HG02852 (cell line): ENCODE data around the gene WDR91.

ENCODE experiments used
- ATAC-seq: cut with Tn5 transposase; IDR thresholded peaks from one replicate; pipeline ENCODE4 v1.9.1; 2021; ENCODE audit warnings: mild to moderate bottlenecking, moderate library complexity; ENCODE audit not compliant: unreplicated experiment

Gene WDR91

GRCh38 chr7:135211179-135211945 lies at the start of gene WDR91:
WDR91 (minus strand) TSS chr7:135211526; CDS start chr7:135211502, 24 bp downstream.
- ATAC-seq, result peak; percentile 80

GRCh38 chr7:135260470-135260869 lies 49.1 kb upstream of the WDR91 start:
- no peak for ATAC-seq

GRCh38 chr7:135259702-135260101 lies 48.4 kb upstream of the WDR91 start:
- no peak for ATAC-seq

GRCh38 chr7:135258585-135258984 lies 47.3 kb upstream of the WDR91 start:
- ATAC-seq, result no peak

- no peak for ATAC-seq
Observed at GRCh38 chr7:135257790-135258189, 46.5 kb upstream of the WDR91 start.

GRCh38 chr7:135253851-135254771 lies 42.8 kb upstream of the WDR91 start:
- ATAC-seq, result no peak

DNA sequence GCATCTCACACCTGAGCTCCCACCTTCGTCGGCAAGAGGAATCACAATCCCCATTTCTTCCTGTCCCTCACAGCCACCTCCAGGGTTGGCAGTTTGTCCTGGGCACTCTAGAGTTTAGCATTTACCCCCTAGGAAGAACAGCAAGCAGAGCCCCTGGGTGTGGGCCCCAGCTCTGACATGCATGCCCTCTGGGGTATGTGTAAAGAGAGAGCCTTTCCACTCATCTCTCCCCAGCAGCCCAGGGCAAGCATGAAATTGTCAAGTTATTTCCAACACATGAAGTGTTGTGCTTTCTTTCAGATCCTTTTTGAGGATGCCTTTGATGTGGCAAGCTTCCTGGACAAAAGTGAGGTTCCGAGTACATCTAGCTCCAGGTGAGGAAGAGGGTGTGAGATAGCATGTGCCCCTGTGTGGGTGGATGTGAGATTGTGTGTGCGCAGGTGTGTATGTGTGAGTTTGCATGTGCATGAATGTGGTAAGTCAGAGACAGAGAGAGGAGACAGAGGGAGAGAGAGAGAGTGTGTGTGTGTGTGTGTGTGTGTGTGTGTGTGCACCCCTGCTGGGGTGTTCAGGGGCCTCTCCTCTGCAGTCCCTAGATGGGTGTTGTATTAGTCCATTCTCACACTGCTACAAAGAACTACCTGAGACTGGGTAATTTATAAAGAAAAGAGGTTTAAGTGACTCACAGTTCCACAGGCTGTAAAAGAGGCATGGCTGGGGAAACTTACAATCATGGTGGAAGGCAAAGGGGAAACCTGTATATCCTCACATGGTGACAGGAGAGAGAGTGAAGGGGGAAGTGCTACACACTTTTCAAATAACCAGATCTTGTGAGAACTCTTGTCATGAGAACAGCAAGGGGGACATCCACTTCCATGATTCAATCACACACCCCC lies 40.4 kb upstream of the WDR91 start:
- ATAC-seq, result peak; percentile 51

GRCh38 chr7:135248546-135248945 lies 37.2 kb upstream of the WDR91 start:
- no peak for ATAC-seq

- no peak for ATAC-seq
Observed at GRCh38 chr7:135247746-135248471, 36.6 kb upstream of the WDR91 start.

DNA sequence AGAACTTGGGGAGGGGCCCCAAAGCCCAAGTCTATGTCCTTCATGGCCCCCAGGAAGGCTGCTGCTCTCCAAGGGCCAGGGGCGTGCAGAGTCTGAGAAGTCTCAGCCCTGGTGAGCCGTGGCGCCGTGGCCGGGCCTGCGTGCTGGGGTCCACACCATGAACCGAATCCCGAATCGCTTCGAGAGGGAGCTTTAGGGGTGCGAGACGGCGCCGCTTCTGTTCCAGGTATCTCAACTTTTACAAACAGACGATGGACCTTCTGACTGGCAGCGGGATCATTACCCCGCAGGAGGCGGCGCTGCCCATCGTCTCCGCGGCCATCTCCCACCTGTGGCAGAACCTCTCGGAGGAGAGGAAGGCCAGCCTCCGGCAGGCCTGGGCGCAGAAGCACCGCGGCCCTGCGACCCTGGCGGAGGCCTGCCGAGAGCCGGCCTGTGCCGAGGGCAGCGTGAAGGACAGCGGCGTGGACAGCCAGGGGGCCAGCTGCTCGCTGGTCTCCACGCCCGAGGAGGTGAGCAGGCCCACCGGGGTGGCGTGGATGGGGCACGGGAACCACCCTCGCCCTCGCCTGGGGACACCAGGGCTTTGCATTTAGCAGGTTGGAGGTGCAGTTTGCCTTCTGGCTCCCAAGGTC lies 35.0 kb upstream of the WDR91 start:
- no peak for ATAC-seq

- no peak for ATAC-seq
Observed at GRCh38 chr7:135245226-135246190, 34.2 kb upstream of the WDR91 start.

GRCh38 chr7:135242096-135242684 lies 30.9 kb upstream of the WDR91 start:
- no peak for ATAC-seq

DNA sequence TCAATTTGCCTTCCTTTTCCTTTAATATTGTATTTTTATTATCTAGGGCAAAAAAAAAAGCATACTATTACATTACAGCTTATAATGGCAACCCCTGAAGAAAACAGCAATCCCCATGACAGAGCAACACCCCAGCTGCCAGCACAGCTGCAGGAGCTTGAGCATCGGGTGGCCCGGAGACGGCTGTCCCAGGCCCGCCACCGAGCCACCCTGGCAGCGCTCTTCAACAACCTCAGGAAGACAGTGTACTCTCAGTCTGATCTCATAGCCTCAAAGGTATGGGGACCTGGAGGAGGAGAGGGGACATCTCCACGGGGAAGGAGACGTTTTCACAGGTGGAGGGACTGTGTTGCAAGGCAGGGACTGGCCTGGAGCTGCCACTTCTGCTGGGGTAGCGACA lies 29.1 kb upstream of the WDR91 start:
- no peak for ATAC-seq

- no peak for ATAC-seq
Observed at GRCh38 chr7:135239263-135239662, 27.9 kb upstream of the WDR91 start.

DNA sequence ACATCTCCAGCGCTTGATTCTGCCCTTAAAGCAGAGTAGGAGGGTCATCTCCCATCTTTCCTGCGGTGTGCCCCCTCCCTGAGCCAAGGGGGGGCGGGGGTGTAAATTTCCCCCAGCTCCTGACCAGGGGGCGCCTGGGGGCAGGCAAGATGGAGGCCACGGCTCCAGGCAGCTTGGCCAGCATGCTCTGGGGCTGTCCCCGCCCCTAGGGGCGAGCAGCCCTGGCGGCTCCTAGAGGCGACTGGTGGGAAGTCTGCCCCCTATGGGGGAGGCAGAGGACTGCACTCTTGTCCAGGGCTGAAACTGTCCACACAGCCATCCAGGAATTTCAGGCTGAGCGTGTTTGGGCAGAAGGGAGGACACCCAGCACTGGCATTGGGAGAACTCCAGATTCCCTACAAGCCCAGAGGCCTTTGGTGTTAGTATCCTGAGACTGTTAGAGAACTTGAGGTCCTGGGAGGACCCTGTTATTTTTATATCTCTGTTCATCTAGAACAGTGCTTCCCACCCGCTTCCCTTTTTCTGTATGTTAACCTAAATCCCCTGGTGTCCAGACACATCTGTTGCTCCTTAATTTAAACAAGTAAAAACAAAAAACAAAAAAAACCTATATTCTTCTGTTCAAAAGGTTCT lies 26.9 kb upstream of the WDR91 start:
- no peak for ATAC-seq

GRCh38 chr7:135236727-135237126 lies 25.4 kb upstream of the WDR91 start:
- ATAC-seq, result peak; percentile 75

- ATAC-seq, result no peak
Observed at GRCh38 chr7:135235841-135236240, 24.5 kb upstream of the WDR91 start.

DNA sequence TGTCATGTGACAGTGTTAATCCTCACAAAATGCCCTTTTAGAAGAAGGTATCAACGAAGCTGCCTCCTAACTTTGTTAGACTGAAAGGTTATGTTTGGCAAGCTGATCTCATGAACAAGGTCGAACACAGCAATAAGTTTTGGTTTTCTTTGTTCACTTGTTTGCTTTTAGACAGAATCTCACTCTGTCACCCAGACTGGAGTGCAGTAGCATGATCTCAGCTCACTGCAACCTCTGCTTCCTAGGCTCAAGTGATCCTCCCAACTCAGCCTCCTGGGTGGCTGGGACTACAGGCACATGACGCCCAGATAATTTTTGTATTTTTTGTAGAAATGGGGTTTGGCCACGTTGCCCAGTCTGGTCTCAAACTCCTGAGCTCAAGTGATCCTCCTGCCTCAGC lies 23.4 kb upstream of the WDR91 start:
- ATAC-seq, result no peak
